Loucy (cell line): ENCODE data around the gene DYNC1H1.

Source experiments
- H2AFZ ChIP-seq: fragments of 200-600 bp; sonication (generic); 2 replicates; pipeline ENCODE4 v1.6.0; 2016; ENCODE audit warnings: antibody characterized with exemption, mild to moderate bottlenecking, low read length, moderate library complexity
- H3F3A ChIP-seq: fragments of 200-600 bp; 2 replicates; pipeline ENCODE4 v1.6.0; 2016; ENCODE audit warnings: antibody characterized with exemption, low read depth, mild to moderate bottlenecking
- H3K27me3 ChIP-seq: fragments of 200-600 bp; sonication (generic); 2 replicates; pipeline ENCODE4 v1.6.1; 2014; ENCODE audit warnings: low read length, mild to moderate bottlenecking; ENCODE audit not compliant: insufficient read depth, poor library complexity, severe bottlenecking
- H3K36me3 ChIP-seq: fragments of 200-600 bp; sonication (generic); 2 replicates; pipeline ENCODE4 v1.6.1; 2016; ENCODE audit warnings: low read length; ENCODE audit not compliant: insufficient read depth
- H3K4me1 ChIP-seq: fragments of 200-600 bp; sonication (generic); 2 replicates; pipeline ENCODE4 v1.5.1; 2014; ENCODE audit warnings: low read length, mild to moderate bottlenecking; ENCODE audit not compliant: insufficient read depth, poor library complexity, severe bottlenecking
- H3K4me2 ChIP-seq: fragments of 200-600 bp; sonication (generic); 2 replicates; pipeline ENCODE4 v1.6.0; 2014; ENCODE audit warnings: antibody characterized with exemption, low read length, low read depth, mild to moderate bottlenecking; ENCODE audit not compliant: poor library complexity, severe bottlenecking
- H3K4me3 ChIP-seq: fragments of 200-600 bp; sonication (generic); 2 replicates; pipeline ENCODE4 v1.5.1; 2014; ENCODE audit warnings: low read length, mild to moderate bottlenecking, mixed read lengths; ENCODE audit not compliant: poor library complexity, severe bottlenecking
- H3K79me2 ChIP-seq: fragments of 200-600 bp; sonication (generic); 2 replicates; pipeline ENCODE4 v1.6.1; 2014; ENCODE audit warnings: low read length; ENCODE audit not compliant: insufficient read depth
- H3K9ac ChIP-seq: fragments of 200-600 bp; sonication (generic); 2 replicates; pipeline ENCODE4 v1.6.0; 2014; ENCODE audit warnings: mild to moderate bottlenecking, low read depth, low read length, moderate library complexity; ENCODE audit not compliant: poor library complexity, severe bottlenecking
- H3K9me2 ChIP-seq: fragments of 200-600 bp; sonication (generic); replicated peaks from 2 replicates; pipeline ENCODE4 v1.6.1; 2016; ENCODE audit warnings: low read depth, low read length, mixed read lengths
- H3K9me3 ChIP-seq: fragments of 200-600 bp; sonication (generic); 2 replicates; pipeline ENCODE4 v1.6.1; 2014; ENCODE audit warnings: mild to moderate bottlenecking, antibody characterized with exemption, low read length, low read depth; ENCODE audit not compliant: insufficient read depth
- H4K20me1 ChIP-seq: fragments of 200-600 bp; sonication (generic); 2 replicates; pipeline ENCODE4 v1.6.0; 2014; ENCODE audit warnings: antibody characterized with exemption, low read length, mild to moderate bottlenecking; ENCODE audit not compliant: insufficient read depth, poor library complexity, severe bottlenecking
- CTCF ChIP-seq: fragments of 200-600 bp; sonication (generic); conservative IDR thresholded peaks from 2 replicates; pipeline ENCODE4 v1.5.1; 2014; ENCODE audit warnings: mild to moderate bottlenecking, antibody characterized with exemption, low read length
- EZH2phosphoT487 ChIP-seq: fragments of 200-600 bp; IDR thresholded peaks from 2 replicates; pipeline ENCODE4 v1.6.1; 2018; ENCODE audit warnings: antibody characterized with exemption, mild to moderate bottlenecking, moderate library complexity, borderline replicate concordance

DYNC1H1 gene

GRCh38 chr14:102095871-102096568, 131.6 kb downstream of the DYNC1H1 start:
- Histone ChIP-seq H2AFZ (peak overlapping the region; percentile 50), H3K27me3 (no peaks in the 10 kb centered on the region), H4K20me1 (no peaks in the 10 kb centered on the region), H3F3A (no peaks in the 10 kb centered on the region), H3K9me3 (no peaks in the 10 kb centered on the region), H3K9ac (no peak overlapping the region), H3K4me2 (no peak overlapping the region), H3K79me2 (no peaks in the 10 kb centered on the region), H3K4me3 (no peak overlapping the region), H3K36me3 (no peaks in the 10 kb centered on the region), H3K9me2 (no peaks in the 10 kb centered on the region), H3K4me1 (no peaks in the 10 kb centered on the region)
- TF ChIP-seq EZH2phosphoT487: no peak
- TF ChIP-seq CTCF: no peak

GRCh38 chr14:102096569-102097188, 132.3 kb downstream of the DYNC1H1 start:
- H3K36me3 ChIP-seq: no peaks in the 10 kb centered on the region
- H3K27me3 ChIP-seq: no peaks in the 10 kb centered on the region
- no peaks in the 10 kb centered on the region for H3K79me2 ChIP-seq
- no peaks in the 10 kb centered on the region for H3K9me2 ChIP-seq
- no peak overlapping the region for H3K9ac ChIP-seq
- H3K4me3 ChIP-seq: no peak overlapping the region
- no peak overlapping the region for H3K4me2 ChIP-seq
- peak; percentile 93 for TF ChIP-seq CTCF
- TF ChIP-seq EZH2phosphoT487: no peak
- no peaks in the 10 kb centered on the region for H3K4me1 ChIP-seq
- H2AFZ ChIP-seq: peak overlapping the region; percentile 50
- H4K20me1 ChIP-seq: no peaks in the 10 kb centered on the region
- no peaks in the 10 kb centered on the region for H3K9me3 ChIP-seq
- H3F3A ChIP-seq: no peaks in the 10 kb centered on the region

- H3K9me3 ChIP-seq: no peaks in the 10 kb centered on the region
- no peak for TF ChIP-seq CTCF
- TF ChIP-seq EZH2phosphoT487: no peak
- no peak overlapping the region for H2AFZ ChIP-seq
- no peak overlapping the region for H3K9ac ChIP-seq
- H3K4me2 ChIP-seq: no peak overlapping the region
- no peaks in the 10 kb centered on the region for H3K36me3 ChIP-seq
- H4K20me1 ChIP-seq: no peaks in the 10 kb centered on the region
- H3K79me2 ChIP-seq: no peaks in the 10 kb centered on the region
- H3K27me3 ChIP-seq: no peaks in the 10 kb centered on the region
- H3F3A ChIP-seq: no peaks in the 10 kb centered on the region
- H3K4me1 ChIP-seq: no peaks in the 10 kb centered on the region
- H3K4me3 ChIP-seq: no peak overlapping the region
- no peaks in the 10 kb centered on the region for H3K9me2 ChIP-seq
Measured at GRCh38 chr14:102097441-102098135, 133.2 kb downstream of the DYNC1H1 start.
